GM20000 (cell line): ENCODE measurements around the gene FHIP1B.

Source experiments
- DNase-seq: peaks from one replicate; pipeline ENCODE4 v3.0.0; 2012; ENCODE audit warnings: low spot score
- CTCF ChIP-seq: IDR thresholded peaks from 2 replicates; pipeline ENCODE4 v1.5.1; 2012; ENCODE audit warnings: mild to moderate bottlenecking, control low read depth; ENCODE audit errors: extremely low read depth, missing control alignments

The FHIP1B gene

GRCh38 chr11:6268820-6269219 is 34.4 kb upstream of the FHIP1B start:
- TF ChIP-seq CTCF, result no peak
- DNase-seq, result no peak

GRCh38 chr11:6263662-6264061 is 29.2 kb upstream of the FHIP1B start:
- no peak for DNase-seq
- no peak for TF ChIP-seq CTCF

GRCh38 chr11:6260207-6260726 is 25.8 kb upstream of the FHIP1B start:
- TF ChIP-seq CTCF, result no peak
- DNase-seq, result no peak

- DNase-seq, result no peak
- TF ChIP-seq CTCF, result no peak
Observed at GRCh38 chr11:6258571-6259081, 24.2 kb upstream of the FHIP1B start.

GRCh38 chr11:6258141-6258540 is 23.7 kb upstream of the FHIP1B start:
- TF ChIP-seq CTCF, result no peak
- no peak for DNase-seq

- no peak for DNase-seq
- no peak for TF ChIP-seq CTCF
Observed at GRCh38 chr11:6253197-6253596, 18.8 kb upstream of the FHIP1B start.

- no peak for TF ChIP-seq CTCF
- no peak for DNase-seq
Observed at GRCh38 chr11:6251990-6252473, 17.6 kb upstream of the FHIP1B start.
